Activated T-cell treated with anti-CD3 and anti-CD28 coated beads for 48 hours (primary cell): Measurements from ENCODE around the gene WDR45.
A peak's percentile ranks its signal among the peaks of the same experiment; 100 is the strongest.

Experiments used
- DNase-seq: peaks from one replicate; pipeline ENCODE4 v3.0.0-alpha.2; 2020; ENCODE audit warnings: low read depth

Gene WDR45

DNA sequence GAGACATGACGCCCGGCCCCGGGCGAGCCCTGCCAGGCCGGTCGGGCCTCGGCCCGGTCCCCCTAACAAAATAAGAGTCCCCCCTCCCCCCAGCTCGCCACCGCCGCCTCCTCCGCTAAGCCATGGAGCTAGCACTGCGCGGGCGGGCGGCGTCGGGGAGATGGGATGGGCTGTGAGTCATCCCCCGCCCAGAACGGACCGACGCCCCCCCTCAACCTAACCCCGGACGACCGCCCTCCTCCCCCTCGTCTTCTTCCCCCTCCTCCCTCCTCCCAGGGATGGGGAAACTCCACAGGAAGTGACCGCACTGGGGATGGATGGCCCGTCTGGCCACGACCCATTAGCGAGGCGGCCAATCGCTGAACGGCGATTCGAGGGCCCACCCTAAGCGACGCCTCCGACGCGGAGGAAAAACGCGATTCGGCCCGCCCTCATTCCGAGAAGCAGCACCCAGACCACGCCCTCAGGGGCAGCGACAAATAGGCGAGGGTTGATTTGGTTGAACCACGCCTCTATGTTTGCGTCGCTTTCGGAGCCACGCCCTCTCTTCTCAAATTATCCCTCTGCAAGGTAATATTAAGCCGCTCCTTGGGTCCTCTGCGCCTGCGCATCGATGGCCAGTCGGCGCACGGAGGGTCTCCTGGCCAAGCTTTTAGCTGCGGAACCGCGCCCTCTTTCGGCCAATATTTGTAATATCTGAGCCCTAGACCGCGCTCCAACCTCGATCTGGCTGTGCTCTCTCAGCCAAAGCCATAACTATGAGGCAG is 36.3 kb downstream of the WDR45 start, which contains the start of gene TFE3:
Gene TFE3 (minus strand): TSS at position 138 of the 767 bp plus-strand sequence. CDS start 131 bp downstream, at position 7.
- DNase-seq, result peak; percentile 91

DNA sequence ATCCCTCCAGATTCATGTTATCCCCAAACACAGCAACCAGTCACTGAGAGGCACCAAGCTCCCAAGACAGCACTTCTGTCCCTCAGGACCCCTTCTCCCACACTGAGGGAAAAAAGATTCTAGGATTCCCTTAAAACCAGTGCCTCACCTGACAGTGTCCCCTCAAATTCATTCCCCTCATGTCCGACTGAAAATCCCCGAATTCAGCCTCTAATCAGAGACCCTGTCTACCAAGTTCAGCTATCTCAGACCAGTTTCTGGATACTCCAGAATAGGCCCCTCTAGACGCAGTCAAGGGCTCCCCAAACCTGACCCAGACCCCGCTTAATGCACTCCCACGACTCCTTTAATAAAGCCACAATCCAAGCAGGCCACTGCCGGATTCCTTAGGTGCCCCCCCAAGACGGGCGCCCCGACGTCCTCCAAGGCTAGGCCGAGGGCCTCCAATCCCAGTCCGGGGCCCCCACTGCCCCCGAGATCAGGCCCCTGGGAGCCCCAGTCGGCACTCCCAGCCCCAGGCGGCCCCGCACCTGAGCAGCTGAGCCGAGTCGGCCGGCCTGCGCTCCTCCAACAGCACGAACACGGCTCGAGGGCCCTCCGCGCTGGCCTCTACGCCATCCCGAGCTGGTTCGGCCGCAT is 37.0 kb downstream of the WDR45 start:
- DNase-seq, result no peak

DNA sequence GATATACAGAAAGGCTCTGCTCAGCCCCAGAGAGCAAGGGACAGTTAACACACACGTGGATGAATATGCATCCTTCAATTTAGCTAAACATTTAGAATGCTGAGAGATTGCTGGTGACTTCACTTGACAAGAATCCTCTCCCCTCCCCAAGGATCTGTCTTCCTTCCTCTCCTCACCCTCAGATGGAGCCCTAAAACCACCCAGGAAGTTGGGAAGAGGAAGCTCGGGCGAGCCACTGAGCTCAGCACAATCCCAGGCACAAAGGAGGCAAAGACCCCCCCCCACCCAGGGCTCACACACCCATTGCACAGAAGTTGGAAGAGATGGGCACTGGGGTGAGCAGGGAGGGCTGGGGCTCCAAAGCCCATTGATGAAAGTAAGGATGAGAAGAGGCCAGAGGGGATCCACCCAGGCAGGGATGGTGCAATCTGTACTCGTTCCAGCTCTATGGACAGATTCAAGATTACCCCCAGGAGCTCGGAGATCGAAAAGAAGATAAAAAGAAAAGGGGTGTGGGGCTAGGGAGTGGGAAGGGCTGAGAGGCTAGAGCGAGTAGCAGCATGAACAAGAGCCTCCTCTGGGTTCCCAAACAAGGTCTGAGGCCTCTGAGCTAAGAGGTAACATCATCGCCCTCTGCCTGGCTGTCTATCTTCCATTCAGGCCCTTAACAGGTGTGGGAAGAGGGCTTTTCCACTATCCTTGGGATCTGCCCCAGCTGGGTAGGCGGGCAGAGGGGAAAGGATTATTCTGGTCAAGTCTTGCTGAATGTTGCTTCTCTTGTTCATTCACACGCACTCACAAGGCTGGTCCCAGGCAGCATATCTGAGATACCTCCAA is 37.7 kb downstream of the WDR45 start:
- DNase-seq, result no peak

DNA sequence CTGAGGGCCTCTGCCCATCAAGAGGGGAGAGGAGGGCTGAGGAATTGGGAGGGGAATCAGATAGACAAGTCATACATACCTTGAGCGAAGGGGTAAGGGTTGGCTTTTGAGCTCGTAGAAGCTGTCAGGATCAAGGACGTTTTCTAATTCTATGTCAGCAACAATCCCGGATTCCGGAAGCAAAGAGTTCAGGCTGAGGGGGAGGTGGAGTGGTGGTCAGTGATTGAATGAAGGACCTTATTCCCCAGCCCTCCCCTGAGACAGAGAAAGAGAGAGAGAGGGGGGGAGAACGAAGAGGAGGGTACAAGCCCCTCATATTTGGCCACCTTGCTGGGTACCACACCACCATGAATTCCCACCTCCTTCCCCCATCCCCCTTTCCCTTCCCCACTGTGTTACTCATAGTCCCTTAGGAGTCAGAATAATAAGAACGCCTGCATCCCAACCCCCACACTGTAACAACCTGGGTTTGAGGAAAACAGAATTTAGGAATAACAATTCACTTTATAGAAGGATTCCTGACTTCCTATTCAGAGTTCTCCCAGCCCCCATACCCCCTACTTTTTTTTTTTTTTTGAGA is 39.2 kb downstream of the WDR45 start:
- DNase-seq, result no peak

DNA sequence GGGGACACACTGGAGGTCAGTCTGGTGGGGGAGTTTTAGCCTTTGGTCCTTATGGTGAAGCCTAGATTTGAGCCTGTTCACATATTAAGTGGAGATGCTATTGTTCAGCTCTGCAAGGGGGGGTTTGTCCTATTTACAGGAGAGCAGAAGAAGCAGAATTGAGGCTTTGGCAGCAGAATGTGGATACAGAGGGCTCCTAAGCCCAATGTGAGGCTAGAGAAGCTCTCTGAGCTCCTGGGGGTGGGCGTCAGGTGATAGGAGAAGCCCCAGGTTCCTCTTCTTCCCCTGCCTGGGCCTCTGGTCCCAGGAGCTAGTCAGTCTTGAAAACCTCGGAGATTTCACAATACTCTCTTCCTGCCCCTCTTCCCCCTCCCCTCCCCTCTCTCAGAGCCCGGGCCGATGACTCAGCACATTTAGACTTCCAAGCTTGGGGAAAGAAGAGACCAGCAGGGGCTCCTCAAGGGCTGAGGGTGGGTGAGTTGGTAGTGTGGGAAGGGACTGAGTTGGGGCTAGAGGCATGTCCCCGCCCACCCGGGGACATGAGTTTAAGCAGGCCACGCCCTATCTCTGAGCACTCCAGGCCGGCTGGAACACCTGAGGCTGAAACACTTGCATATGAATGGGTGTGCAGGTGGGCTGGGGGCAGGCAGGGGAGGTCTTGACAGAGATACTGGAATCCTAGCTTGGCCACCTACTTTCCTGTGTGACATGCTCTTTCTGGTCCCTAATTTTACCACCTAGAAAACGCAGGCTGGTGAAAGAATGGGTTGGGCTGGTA is 39.9 kb downstream of the WDR45 start:
- peak; percentile 25 for DNase-seq

DNA sequence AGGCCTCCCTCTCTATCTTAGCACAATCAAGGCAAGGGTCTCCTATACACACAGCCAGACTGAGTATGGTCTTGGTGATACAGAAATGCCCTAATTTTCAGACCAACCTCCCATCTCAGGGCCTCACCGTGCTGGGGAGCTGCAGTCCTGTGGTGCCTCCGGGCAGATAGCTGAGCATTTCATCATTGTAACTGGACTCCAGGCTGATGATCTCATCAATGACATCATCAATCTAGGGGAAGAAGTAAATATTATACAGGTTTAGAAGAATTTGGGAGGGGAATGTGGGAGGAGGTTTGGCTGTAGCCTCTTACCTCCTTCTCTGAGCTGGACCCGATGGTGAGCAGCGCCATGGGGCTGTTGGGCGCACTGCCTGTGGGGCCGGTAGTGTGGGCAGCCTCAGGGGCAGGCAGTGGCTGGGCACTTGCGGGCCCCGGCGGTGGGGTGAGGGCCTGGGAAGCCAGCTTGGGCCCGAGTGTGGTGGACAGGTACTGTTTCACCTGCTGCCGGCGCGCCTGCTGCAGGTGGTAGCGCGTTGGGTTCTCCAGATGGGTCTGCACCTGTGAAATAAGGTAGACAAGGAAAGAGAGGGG is 41.7 kb downstream of the WDR45 start:
- no peak for DNase-seq

DNA sequence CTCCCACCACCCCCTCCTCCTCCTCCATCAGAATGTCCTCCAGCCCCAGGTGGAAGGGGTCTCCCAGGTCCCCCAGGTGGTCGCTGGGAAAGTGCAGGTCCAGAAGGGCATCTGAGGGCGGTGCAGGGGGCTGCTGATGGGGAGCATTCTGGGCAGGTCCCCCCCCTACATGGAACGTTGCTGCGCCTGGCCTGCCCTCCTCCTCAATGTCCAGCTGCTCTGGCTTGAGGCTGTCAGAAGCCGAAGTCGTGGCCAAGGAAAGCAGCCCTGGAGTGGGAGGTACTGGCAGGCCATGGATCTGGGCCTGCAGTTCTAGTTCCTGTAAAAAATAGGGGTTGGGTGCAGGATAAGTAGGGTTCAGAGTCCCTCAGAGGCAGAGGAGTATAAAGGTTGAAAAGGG is 49.4 kb downstream of the WDR45 start:
- no peak for DNase-seq

DNA sequence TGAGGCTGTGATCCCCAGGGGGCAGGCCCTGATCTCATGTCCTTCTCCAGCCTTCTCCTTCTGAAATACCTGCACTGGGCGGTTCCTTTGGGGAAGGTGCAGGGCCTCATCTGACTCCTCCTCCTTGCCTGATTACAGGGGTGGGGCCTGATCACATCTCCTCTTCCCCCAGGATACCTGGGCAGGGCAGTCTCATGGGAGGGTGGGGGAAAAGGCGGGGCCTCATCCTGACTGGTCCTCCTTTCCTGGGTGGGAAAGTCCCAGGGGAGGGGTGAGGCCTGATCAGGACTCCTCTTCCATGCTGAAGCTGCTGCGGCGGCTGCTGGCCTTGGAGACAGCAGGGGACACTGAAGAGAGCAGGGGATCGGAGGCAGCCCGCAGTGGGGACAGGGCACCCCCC is 49.8 kb downstream of the WDR45 start:
- no peak for DNase-seq
